Naive thymus-derived CD8-positive, alpha-beta T cell (primary cell): ENCODE results near the gene KLF7. TPM values are rescaled to one million over a fixed set of nuclear protein-coding genes. Genes with fewer than 3 reads are reported as not detected.

ENCODE experiments used
- ATAC-seq, 2 donors: fragments of 150-1000 bp; cut with Tn5 transposase in 1 of 2; sonication (Bioruptor Pico), chemical (Tn5 transposase) in 1 of 2; 1 replicate in 1 of 2; 2 replicates in 1 of 2; pipeline ENCODE4 v1.10.0; 2021; ENCODE audit warnings: mild to moderate bottlenecking in 2 of 2, moderate library complexity in 2 of 2
- POLR2A ChIA-PET: fragments of 350-600 bp; sonication (Branson Sonifier 250); formaldehyde crosslinking; loops from one replicate; lab custom pipeline; 2021; ENCODE audit warnings: antibody characterized with exemption; lab: Charles Lee
- DNase-seq, 10 donors: peaks; one replicate each; pipeline versions ENCODE4 v3.0.0 to v3.0.0-alpha.2; 2020 to 2022
- H3K27ac Mint-ChIP-seq, 10 donors: one replicate each; pipeline ENCODE4 v1.8.0; 2020 to 2022; ENCODE audit warnings: mild to moderate bottlenecking in 10 of 10, mixed read lengths in 10 of 10, moderate library complexity in 4 of 10, inconsistent platforms in 1 of 10
- H3K27me3 Mint-ChIP-seq, 5 donors: one replicate each; pipeline ENCODE4 v1.8.0; 2021 to 2022; ENCODE audit warnings: mixed read lengths in 5 of 5
- H3K36me3 Mint-ChIP-seq, 3 donors: one replicate each; pipeline ENCODE4 v1.8.0; 2020 to 2022; ENCODE audit warnings: mixed read lengths in 3 of 3, mild to moderate bottlenecking in 2 of 3, inconsistent platforms in 1 of 3
- H3K4me1 Mint-ChIP-seq, 4 donors: one replicate each; pipeline ENCODE4 v1.8.0; 2021 to 2022; ENCODE audit warnings: mixed read lengths in 4 of 4
- H3K4me3 Mint-ChIP-seq, 10 donors: one replicate each; pipeline ENCODE4 v1.8.0; 2020 to 2022; ENCODE audit warnings: mild to moderate bottlenecking in 10 of 10, mixed read lengths in 10 of 10, moderate library complexity in 6 of 10, inconsistent platforms in 1 of 10
- H3K9me3 Mint-ChIP-seq, 9 donors: one replicate each; pipeline ENCODE4 v1.8.0; 2020 to 2022; ENCODE audit warnings: mixed read lengths in 9 of 9, mild to moderate bottlenecking in 3 of 9, inconsistent platforms in 1 of 9, moderate library complexity in 1 of 9
- polyA plus RNA-seq, 3 donors: library from polyadenylated mRNA; unstranded; fragments of 300-500 nt; fragmentation: Illumina TruSeq; gene quantifications; one replicate each; pipeline ENCODE4 v1.2.3, GENCODE V29; 2021
- total RNA-seq, 8 experiments: library from RNA in 2 of 8; stranded (reverse) in 2 of 8; gene quantifications; one replicate each; pipeline ENCODE4 v1.2.3 and lab custom pipeline; 2021 to 2026

Gene KLF7
- total and polyA plus RNA-seq, 5 experiments from 2014 or later: 15.2 to 89.2 (median 29.6) TPM

DNA sequence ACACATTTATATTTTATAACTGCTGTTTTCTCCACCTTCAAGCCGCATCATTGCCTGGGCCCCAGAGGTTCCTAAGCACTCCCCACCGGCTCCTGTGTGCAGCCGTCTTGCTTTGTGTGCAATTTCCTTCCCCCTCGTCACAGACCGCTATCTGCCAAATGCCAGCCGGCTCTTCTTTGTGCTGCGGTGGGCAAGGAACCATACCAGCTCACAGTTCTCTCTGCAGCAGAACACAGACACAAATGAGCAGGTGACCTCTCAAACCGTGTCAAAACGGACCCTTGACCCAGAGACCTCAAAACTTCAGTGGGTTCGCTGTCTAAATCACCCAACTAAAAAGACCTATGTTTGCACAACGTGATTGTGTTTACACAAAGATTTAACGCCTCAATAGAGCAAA lies 58.2 kb downstream of the KLF7 start:
- POLR2A ChIA-PET: interaction anchor here (1.1 to 2.1 kb wide), 2 partner anchors 36 to 58 kb away, joined by 3 to 10 read pairs; partner anchors contain the start of gene KLF7
- peak in 1 of 2 donors; percentile 82 for ATAC-seq
- Mint-ChIP-seq H3K27ac (peak overlapping the region in 8 of 10 donors; percentile 6 to 81 (median 46)), H3K9me3 (no peaks in the 10 kb centered on the region), H3K36me3 (peaks cover 0 to 48% (median 12%) of the 10 kb centered on the region in 3 donors), H3K27me3 (no peaks in the 10 kb centered on the region), H3K4me3 (peak overlapping the region in 7 of 10 donors; percentile 4 to 64 (median 17)), H3K4me1 (peaks cover 30 to 72% (median 50%) of the 10 kb centered on the region in 4 donors)
- DNase-seq: peak in 5 of 10 donors; percentile 3 to 30 (median 22)

GRCh38 chr2:207107131-207107530 lies 58.6 kb downstream of the KLF7 start:
- ATAC-seq (no peak), DNase-seq (no peak)
- Mint-ChIP-seq H3K27me3 (no peaks in the 10 kb centered on the region), H3K9me3 (no peaks in the 10 kb centered on the region), H3K4me1 (peaks cover 28 to 72% (median 46%) of the 10 kb centered on the region in 4 donors), H3K4me3 (peak overlapping the region in 2 of 10 donors; percentile 42 to 64), H3K27ac (peak overlapping the region in 6 of 10 donors; percentile 6 to 81 (median 59)), H3K36me3 (peaks cover 0 to 48% (median 11%) of the 10 kb centered on the region in 3 donors)
- POLR2A ChIA-PET: interaction anchor here (1.1 to 2.1 kb wide), 2 partner anchors 36 to 58 kb away, joined by 3 to 10 read pairs; partner anchors contain the start of gene KLF7

DNA sequence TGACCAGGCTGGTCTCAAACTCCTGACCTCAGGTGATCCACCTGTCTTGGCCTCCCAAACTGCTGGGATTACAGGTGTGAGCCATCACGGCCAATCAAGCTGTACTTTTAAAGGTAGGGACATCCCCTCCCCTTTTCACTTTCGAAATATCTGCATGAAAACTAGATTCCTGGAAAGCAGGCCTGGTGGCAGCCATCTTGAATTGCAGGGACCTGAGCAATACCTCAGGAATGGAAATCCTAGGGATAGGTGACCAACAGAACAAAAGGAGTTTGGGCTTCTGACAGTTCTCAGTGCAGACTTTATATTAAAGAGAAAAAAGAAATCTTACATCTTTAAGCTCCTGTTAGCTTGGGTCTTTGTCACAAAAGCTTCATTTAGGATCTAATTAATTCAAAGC lies 62.6 kb downstream of the KLF7 start:
- POLR2A ChIA-PET: interaction anchor here (0.7 to 1.0 kb wide), 2 partner anchors 62 to 63 kb away, joined by 3 to 5 read pairs; partner anchors contain the start of gene KLF7
- Mint-ChIP-seq H3K4me1 (peaks cover 22 to 63% (median 32%) of the 10 kb centered on the region in 4 donors), H3K36me3 (peaks cover 0 to 60% (median 31%) of the 10 kb centered on the region in 3 donors), H3K4me3 (no peak overlapping the region), H3K27me3 (no peaks in the 10 kb centered on the region), H3K27ac (no peak overlapping the region), H3K9me3 (no peaks in the 10 kb centered on the region)
- ATAC-seq (no peak), DNase-seq (no peak)

DNA sequence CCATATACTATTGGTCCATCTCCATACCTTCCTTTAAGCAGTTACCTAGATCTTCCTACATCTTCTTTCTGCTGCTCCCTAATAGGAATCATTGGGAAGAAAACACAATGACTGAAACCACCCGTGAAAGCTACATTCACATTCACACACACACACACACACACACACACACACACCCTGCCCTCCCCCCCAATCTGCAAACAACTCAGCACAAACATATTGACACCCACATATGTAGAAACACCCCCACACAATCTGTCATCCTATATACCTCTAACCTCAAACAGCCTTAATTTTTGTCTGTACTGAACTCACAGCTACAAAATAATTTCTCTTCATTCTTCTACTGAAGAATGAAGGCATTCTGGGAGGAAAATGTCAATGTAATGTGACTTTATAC lies 63.8 kb downstream of the KLF7 start:
- ATAC-seq: no peak

GRCh38 chr2:207097278-207097677 lies 68.5 kb downstream of the KLF7 start:
- Mint-ChIP-seq H3K27me3 (no peaks in the 10 kb centered on the region), H3K4me1 (peaks cover 23 to 68% (median 33%) of the 10 kb centered on the region in 4 donors), H3K36me3 (peaks cover 0 to 27% (median 21%) of the 10 kb centered on the region in 3 donors), H3K9me3 (no peaks in the 10 kb centered on the region), H3K27ac (peak overlapping the region in 4 of 10 donors; percentile 2 to 50 (median 23)), H3K4me3 (no peak overlapping the region)
- no peak for DNase-seq
- ATAC-seq: no peak
- POLR2A ChIA-PET: no interaction called here

More for the DNA sequence above, 63.8 kb downstream of the KLF7 start:
- no peak for DNase-seq
- peaks cover 0 to 52% (median 31%) of the 10 kb centered on the region in 3 donors for H3K36me3 Mint-ChIP-seq
- POLR2A ChIA-PET: interaction anchor here (0.8 to 1.0 kb wide), 2 partner anchors 10 to 63 kb away, joined by 3 read pairs; no protein-coding TSS in a partner anchor
- H3K4me3 Mint-ChIP-seq: no peak overlapping the region
- no peaks in the 10 kb centered on the region for H3K9me3 Mint-ChIP-seq
- no peaks in the 10 kb centered on the region for H3K27me3 Mint-ChIP-seq
- peaks cover 14 to 56% (median 25%) of the 10 kb centered on the region in 4 donors for H3K4me1 Mint-ChIP-seq
- peak overlapping the region in 1 of 10 donors; percentile 56 for H3K27ac Mint-ChIP-seq

- no peak for ATAC-seq
These were observed 69.8 kb downstream of the KLF7 start for GRCh38 chr2:207095963-207096362.

DNA sequence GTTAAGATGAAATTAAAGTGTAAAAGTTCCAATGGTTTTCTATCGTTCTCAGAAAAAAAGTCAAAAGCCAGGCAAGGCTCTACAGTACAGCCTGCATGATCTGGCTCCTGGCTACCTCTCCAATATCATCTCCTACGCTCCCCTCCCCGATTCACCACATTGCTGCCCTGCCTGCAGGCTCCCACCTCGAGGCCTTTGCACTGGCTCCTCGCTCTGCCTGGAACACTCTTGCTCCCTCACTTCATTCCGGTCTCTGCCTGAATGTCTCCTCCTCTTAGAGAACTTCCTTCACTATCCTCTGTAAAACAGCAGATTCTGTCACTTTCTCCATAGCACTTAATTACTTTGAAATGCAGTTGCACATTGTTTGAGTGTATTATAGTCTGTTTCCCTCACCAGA lies 72.5 kb downstream of the KLF7 start:
- POLR2A ChIA-PET: no interaction called here
- peak overlapping the region in 1 of 10 donors; percentile 40 for H3K4me3 Mint-ChIP-seq
- ATAC-seq: no peak
- H3K4me1 Mint-ChIP-seq: peaks cover 33 to 75% (median 56%) of the 10 kb centered on the region in 4 donors
- no peaks in the 10 kb centered on the region for H3K27me3 Mint-ChIP-seq
- peaks cover 0 to 26% (median 0%) of the 10 kb centered on the region in 3 donors for H3K36me3 Mint-ChIP-seq
- peak overlapping the region in 4 of 10 donors; percentile 26 to 57 (median 34) for H3K27ac Mint-ChIP-seq
- no peaks in the 10 kb centered on the region for H3K9me3 Mint-ChIP-seq
- no peak for DNase-seq

More at GRCh38 chr2:207095963-207096362, 69.8 kb downstream of the KLF7 start:
- POLR2A ChIA-PET: interaction anchor here (1.0 kb wide), 1 partner anchor 71 kb away, joined by 3 read pairs; no protein-coding TSS in a partner anchor
- no peaks in the 10 kb centered on the region for H3K9me3 Mint-ChIP-seq
- H3K4me3 Mint-ChIP-seq: no peak overlapping the region
- no peak for DNase-seq
- H3K4me1 Mint-ChIP-seq: peaks cover 24 to 66% (median 40%) of the 10 kb centered on the region in 4 donors
- H3K36me3 Mint-ChIP-seq: peaks cover 0 to 23% (median 14%) of the 10 kb centered on the region in 3 donors
- H3K27ac Mint-ChIP-seq: peak overlapping the region in 3 of 10 donors; percentile 23 to 60 (median 38)
- H3K27me3 Mint-ChIP-seq: no peaks in the 10 kb centered on the region

GRCh38 chr2:207092818-207093217 lies 72.9 kb downstream of the KLF7 start:
- Mint-ChIP-seq H3K27me3 (no peaks in the 10 kb centered on the region), H3K27ac (peak overlapping the region in 2 of 10 donors; percentile 26 to 32), H3K9me3 (no peaks in the 10 kb centered on the region), H3K36me3 (peaks cover 0 to 30% (median 0%) of the 10 kb centered on the region in 3 donors), H3K4me1 (peaks cover 35 to 78% (median 59%) of the 10 kb centered on the region in 4 donors), H3K4me3 (no peak overlapping the region)
- ATAC-seq (no peak), DNase-seq (no peak)
- POLR2A ChIA-PET: no interaction called here

- peak overlapping the region in 1 of 10 donors; percentile 35 for H3K4me3 Mint-ChIP-seq
- POLR2A ChIA-PET: interaction anchor here (1.9 kb wide), 1 partner anchor 74 kb away, joined by 4 read pairs; the partner anchor contains the start of gene KLF7
- ATAC-seq (peak in 1 of 2 donors; percentile 39), DNase-seq (no peak)
- H3K4me1 Mint-ChIP-seq: peaks cover 33 to 76% (median 58%) of the 10 kb centered on the region in 4 donors
- no peaks in the 10 kb centered on the region for H3K9me3 Mint-ChIP-seq
- peak overlapping the region in 6 of 10 donors; percentile 0 to 49 (median 19) for H3K27ac Mint-ChIP-seq
- H3K27me3 Mint-ChIP-seq: no peaks in the 10 kb centered on the region
- H3K36me3 Mint-ChIP-seq: peaks cover 2 to 34% (median 3%) of the 10 kb centered on the region in 3 donors
These were observed 73.8 kb downstream of the KLF7 start for GRCh38 chr2:207091928-207092327.

DNA sequence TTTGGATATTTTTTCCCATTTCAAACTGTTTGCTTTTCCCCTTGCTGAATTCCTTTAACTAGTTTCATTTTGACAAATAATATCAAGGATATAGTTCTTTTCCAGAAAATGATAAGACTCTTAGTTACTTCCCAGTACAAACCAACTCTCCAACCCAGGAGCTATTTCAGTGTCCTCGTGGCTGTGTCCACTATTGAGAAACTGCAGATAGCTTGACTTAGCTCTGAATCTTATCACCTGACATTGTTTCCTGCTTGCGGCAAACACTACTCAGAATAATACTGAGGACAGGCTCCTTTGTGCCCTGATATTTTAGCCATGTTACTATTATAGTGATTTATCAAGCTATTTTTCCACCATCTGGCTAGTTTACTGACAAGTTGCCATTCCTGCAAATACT lies 74.6 kb downstream of the KLF7 start:
- H3K27me3 Mint-ChIP-seq: no peaks in the 10 kb centered on the region
- H3K27ac Mint-ChIP-seq: peak overlapping the region in 3 of 10 donors; percentile 14 to 44 (median 35)
- H3K4me3 Mint-ChIP-seq: no peak overlapping the region
- H3K36me3 Mint-ChIP-seq: peaks cover 4 to 41% (median 9%) of the 10 kb centered on the region in 3 donors
- POLR2A ChIA-PET: interaction anchor here (0.5 to 1.9 kb wide), 2 partner anchors 39 to 75 kb away, joined by 3 to 4 read pairs; partner anchors contain the start of gene KLF7
- H3K9me3 Mint-ChIP-seq: no peaks in the 10 kb centered on the region
- peaks cover 35 to 74% (median 58%) of the 10 kb centered on the region in 4 donors for H3K4me1 Mint-ChIP-seq
- DNase-seq (no peak), ATAC-seq (no peak)

DNA sequence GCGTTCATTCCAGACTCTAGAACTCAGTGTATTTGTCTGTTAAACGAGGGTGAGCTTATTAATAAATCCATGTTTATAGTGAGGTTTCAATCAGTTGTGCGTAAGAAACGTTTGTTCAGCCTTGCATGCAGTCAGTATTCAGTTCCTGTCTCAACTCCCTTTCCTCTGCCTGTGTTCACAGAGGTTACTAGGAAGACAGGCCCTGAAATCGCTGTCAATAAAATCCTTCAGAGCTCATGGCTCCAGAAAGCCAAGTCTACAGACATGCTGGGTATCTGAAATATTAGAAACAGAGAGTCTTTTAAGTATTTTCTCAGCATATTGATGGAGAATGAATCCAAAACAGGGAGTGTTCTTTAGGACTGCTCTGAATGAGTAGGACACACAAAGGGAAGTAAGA lies 75.4 kb downstream of the KLF7 start:
- DNase-seq (no peak), ATAC-seq (no peak)
- Mint-ChIP-seq H3K9me3 (no peaks in the 10 kb centered on the region), H3K36me3 (peaks cover 4 to 46% (median 10%) of the 10 kb centered on the region in 3 donors), H3K27ac (peak overlapping the region in 7 of 10 donors; percentile 17 to 49 (median 25)), H3K4me3 (no peak overlapping the region), H3K27me3 (no peaks in the 10 kb centered on the region), H3K4me1 (peaks cover 32 to 70% (median 57%) of the 10 kb centered on the region in 4 donors)
- POLR2A ChIA-PET: interaction anchor here (1.9 kb wide), 1 partner anchor 76 kb away, joined by 4 read pairs; the partner anchor contains the start of gene KLF7

DNA sequence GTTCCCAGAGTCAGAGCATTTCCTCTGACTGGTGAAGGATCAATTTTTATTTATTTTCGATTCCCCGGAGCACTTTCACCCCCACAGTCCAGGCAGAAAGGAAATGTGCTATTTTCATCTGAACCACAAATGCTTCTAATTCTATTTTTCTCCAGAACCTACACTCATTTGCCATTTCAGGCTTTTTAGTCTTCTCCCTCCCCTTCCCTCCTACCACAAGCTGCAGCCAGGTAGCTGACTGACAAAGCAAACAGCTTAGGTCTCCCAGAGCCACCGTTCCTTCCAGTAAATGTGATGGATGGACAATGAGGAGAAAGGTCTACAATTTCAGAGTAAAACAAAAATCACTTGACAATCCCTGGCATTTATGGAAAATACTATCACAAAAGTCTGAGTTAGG lies 76.9 kb downstream of the KLF7 start:
- no peak for ATAC-seq
- no peak for DNase-seq
- peak overlapping the region in 8 of 10 donors; percentile 24 to 89 (median 63) for H3K27ac Mint-ChIP-seq
- H3K36me3 Mint-ChIP-seq: peaks cover 4 to 48% (median 13%) of the 10 kb centered on the region in 3 donors
- POLR2A ChIA-PET: interaction anchor here (1.2 to 2.3 kb wide), 3 partner anchors 15 to 77 kb away, joined by 3 to 12 read pairs (median 3); partner anchors contain the start of gene KLF7
- no peaks in the 10 kb centered on the region for H3K27me3 Mint-ChIP-seq
- H3K9me3 Mint-ChIP-seq: no peaks in the 10 kb centered on the region
- H3K4me1 Mint-ChIP-seq: peaks cover 29 to 63% (median 55%) of the 10 kb centered on the region in 4 donors
- H3K4me3 Mint-ChIP-seq: peak overlapping the region in 7 of 10 donors; percentile 31 to 70 (median 57)
